Caco-2 (cell line): ENCODE results near the gene C3AR1. TPM values are rescaled to one million over a fixed set of nuclear protein-coding genes. Genes with fewer than 3 reads are reported as not detected.

ENCODE experiments used
- BruUV-seq: library from RNA; stranded (reverse); fragments of 400-500 nt; replicated peaks from 2 replicates; lab custom pipeline; 2021; lab: Mats Ljungman, UMichigan
- CTCF ChIA-PET: fragments of 300-600 bp; sonication (Branson Sonifier 250); formaldehyde crosslinking; loops from one replicate; lab custom pipeline; 2022; ENCODE audit warnings: antibody characterized with exemption; lab: Charles Lee
- POLR2A ChIA-PET: fragments of 300-600 bp; sonication (Branson Sonifier 250); formaldehyde crosslinking; loops from one replicate; lab custom pipeline; 2022; ENCODE audit warnings: antibody characterized with exemption; lab: Charles Lee
- DNase-seq, 2 experiments: peaks; one replicate each; pipeline versions ENCODE4 v3.0.0 to v3.0.0-alpha.2; 2020 to 2022
- H3K27me3 ChIP-seq: replicated peaks from 2 replicates; pipeline ENCODE4 v1.6.0; 2011; ENCODE audit warnings: low read length; ENCODE audit not compliant: control insufficient read depth, insufficient read depth
- H3K36me3 ChIP-seq: 2 replicates; pipeline ENCODE4 v1.5.1; 2011; ENCODE audit warnings: low read length; ENCODE audit not compliant: control insufficient read depth, insufficient read depth
- H3K4me1 ChIP-seq: fragments of 250-450 bp; sonication (Bioruptor Pico); 2 replicates; pipeline ENCODE4 v1.5.1; 2020; ENCODE audit warnings: mild to moderate bottlenecking
- H3K4me3 ChIP-seq: 2 replicates; pipeline ENCODE4 v1.5.1; 2011; ENCODE audit warnings: low read depth, mild to moderate bottlenecking, control low read depth, low read length
- H3K9me3 ChIP-seq: fragments of 250-450 bp; sonication (Bioruptor Pico); 2 replicates; pipeline ENCODE4 v1.5.1; 2020; ENCODE audit warnings: mild to moderate bottlenecking, moderate library complexity
- H3K27ac Mint-ChIP-seq: one replicate; pipeline ENCODE4 v1.8.0; 2022; ENCODE audit warnings: mixed read lengths; ENCODE audit not compliant: unreplicated experiment
- H3K27me3 Mint-ChIP-seq: one replicate; pipeline ENCODE4 v1.8.0; 2022; ENCODE audit warnings: mixed read lengths; ENCODE audit not compliant: insufficient read depth, unreplicated experiment
- H3K36me3 Mint-ChIP-seq: one replicate; pipeline ENCODE4 v1.8.0; 2022; ENCODE audit warnings: mild to moderate bottlenecking, mixed read lengths; ENCODE audit not compliant: insufficient read depth, unreplicated experiment
- H3K4me1 Mint-ChIP-seq: one replicate; pipeline ENCODE4 v1.8.0; 2022; ENCODE audit warnings: low read depth, mixed read lengths; ENCODE audit not compliant: unreplicated experiment
- H3K4me3 Mint-ChIP-seq: one replicate; pipeline ENCODE4 v1.8.0; 2022; ENCODE audit warnings: mild to moderate bottlenecking, moderate library complexity, mixed read lengths; ENCODE audit not compliant: unreplicated experiment
- H3K9me3 Mint-ChIP-seq: one replicate; pipeline ENCODE4 v1.8.0; 2022; ENCODE audit warnings: mixed read lengths; ENCODE audit not compliant: unreplicated experiment
- intact Hi-C: fragments of 100-400 bp; cut with micrococcal nuclease; formaldehyde crosslinking; loops from one replicate; pipeline ENCODE4 v1.10.0; 2022; ENCODE audit not compliant: unreplicated experiment
- total RNA-seq: library from RNA; stranded (reverse); gene quantifications from 2 replicates; pipeline ENCODE4 v1.2.3, GENCODE V29; 2022
- TF ChIP-seq, protein P1 (sequence below), 2 experiments: fragments of 200-600 bp in 1 of 2; IDR thresholded peaks; 1 replicate in 1 of 2; 2 replicates in 1 of 2; pipeline versions ENCODE4 v1.5.1 to v1.8.0; 2011 to 2022; ENCODE audit warnings: antibody characterized with exemption in 1 of 2, control low read depth in 1 of 2, inconsistent platforms in 1 of 2, low read depth in 1 of 2, low read length in 1 of 2, mild to moderate bottlenecking in 1 of 2, moderate library complexity in 1 of 2; ENCODE audit not compliant: insufficient read depth in 1 of 2, severe bottlenecking in 1 of 2, unreplicated experiment in 1 of 2

C3AR1 gene
- total RNA-seq, 1 experiment from 2014 or later: not detected

DNA sequence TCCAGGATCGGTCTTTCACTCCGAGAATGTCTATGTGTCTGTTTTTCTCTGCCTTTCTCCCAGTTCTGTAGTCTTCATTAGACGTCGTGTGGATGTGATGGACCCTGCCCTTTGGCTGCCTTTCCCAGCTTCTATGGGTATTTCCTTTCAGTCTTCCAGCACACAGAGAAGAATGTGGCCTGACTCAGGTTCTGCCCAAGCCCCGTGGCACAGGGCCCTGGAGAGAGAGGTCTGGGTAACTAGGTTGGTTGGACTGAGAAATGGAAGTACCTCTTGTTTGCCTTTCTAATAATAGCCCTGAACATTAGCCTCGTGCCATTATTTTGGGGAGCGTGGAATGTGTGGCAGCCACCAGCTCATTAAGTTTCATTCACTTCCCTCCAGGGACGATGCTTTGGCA lies 29.8 kb downstream of the C3AR1 start:
- Histone ChIP-seq H3K4me3 (no peak overlapping the region), H3K9me3 (no peaks in the 10 kb centered on the region), H3K27me3 (no peaks in the 10 kb centered on the region), H3K36me3 (no peaks in the 10 kb centered on the region), H3K4me1 (peaks cover 27% of the 10 kb centered on the region)
- DNase-seq: no peak
- POLR2A ChIA-PET: no interaction called here
- H3K4me3 Mint-ChIP-seq: no peak overlapping the region
- BruUV-seq: no TSS peak
- TF ChIP-seq, protein P1, sequence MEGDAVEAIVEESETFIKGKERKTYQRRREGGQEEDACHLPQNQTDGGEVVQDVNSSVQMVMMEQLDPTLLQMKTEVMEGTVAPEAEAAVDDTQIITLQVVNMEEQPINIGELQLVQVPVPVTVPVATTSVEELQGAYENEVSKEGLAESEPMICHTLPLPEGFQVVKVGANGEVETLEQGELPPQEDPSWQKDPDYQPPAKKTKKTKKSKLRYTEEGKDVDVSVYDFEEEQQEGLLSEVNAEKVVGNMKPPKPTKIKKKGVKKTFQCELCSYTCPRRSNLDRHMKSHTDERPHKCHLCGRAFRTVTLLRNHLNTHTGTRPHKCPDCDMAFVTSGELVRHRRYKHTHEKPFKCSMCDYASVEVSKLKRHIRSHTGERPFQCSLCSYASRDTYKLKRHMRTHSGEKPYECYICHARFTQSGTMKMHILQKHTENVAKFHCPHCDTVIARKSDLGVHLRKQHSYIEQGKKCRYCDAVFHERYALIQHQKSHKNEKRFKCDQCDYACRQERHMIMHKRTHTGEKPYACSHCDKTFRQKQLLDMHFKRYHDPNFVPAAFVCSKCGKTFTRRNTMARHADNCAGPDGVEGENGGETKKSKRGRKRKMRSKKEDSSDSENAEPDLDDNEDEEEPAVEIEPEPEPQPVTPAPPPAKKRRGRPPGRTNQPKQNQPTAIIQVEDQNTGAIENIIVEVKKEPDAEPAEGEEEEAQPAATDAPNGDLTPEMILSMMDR (IDR thresholded peaks at IDR 0.05; ENCODE audit: insufficient read depth in 1 of 2, low read depth in 1 of 2, low read length in 1 of 2, severe bottlenecking in 1 of 2, unreplicated experiment in 1 of 2): no peak
- H3K27ac Mint-ChIP-seq: no peak overlapping the region
- no peaks in the 10 kb centered on the region for H3K27me3 Mint-ChIP-seq
- H3K4me1 Mint-ChIP-seq: peaks cover 39% of the 10 kb centered on the region
- peaks cover 8% of the 10 kb centered on the region for H3K36me3 Mint-ChIP-seq
- CTCF ChIA-PET: no interaction called here
- intact Hi-C loops: no loop called here
- H3K9me3 Mint-ChIP-seq: no peaks in the 10 kb centered on the region

DNA sequence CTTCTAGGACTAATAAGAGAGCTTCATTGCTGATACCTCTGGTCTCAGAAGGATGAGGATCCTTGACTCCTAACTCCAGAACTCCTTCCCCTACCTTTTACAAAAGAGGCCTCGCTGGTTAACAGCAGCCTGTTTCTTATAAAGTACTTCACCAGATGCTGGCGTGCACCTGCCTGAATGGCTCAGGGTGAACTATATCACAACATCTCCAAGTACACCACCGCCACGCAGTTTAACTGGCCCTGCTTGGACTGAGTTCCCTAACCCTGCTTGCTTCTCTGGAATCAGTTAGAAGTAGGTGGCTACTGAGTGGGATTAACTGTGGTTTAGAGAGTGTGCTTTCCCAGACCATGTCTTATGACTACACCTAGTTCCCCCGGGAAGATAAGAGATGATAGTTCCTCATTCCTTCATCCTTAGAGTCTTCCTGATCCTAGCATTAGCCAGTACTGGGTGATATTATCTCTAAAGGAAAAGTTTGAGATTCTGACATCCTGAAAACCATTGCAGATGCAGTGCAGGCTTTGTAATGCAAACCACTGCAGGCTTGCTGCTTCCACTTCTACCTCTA lies 30.6 kb downstream of the C3AR1 start:
- Mint-ChIP-seq H3K9me3 (no peaks in the 10 kb centered on the region), H3K4me1 (peaks cover 39% of the 10 kb centered on the region), H3K27ac (no peak overlapping the region), H3K4me3 (no peak overlapping the region), H3K27me3 (no peaks in the 10 kb centered on the region), H3K36me3 (peaks cover 3% of the 10 kb centered on the region)
- POLR2A ChIA-PET: no interaction called here
- Histone ChIP-seq H3K27me3 (no peaks in the 10 kb centered on the region), H3K36me3 (no peaks in the 10 kb centered on the region), H3K9me3 (no peaks in the 10 kb centered on the region), H3K4me1 (peaks cover 27% of the 10 kb centered on the region), H3K4me3 (no peak overlapping the region)
- no peak for DNase-seq
- TF ChIP-seq, protein P1 (IDR thresholded peaks at IDR 0.05; ENCODE audit: insufficient read depth in 1 of 2, low read depth in 1 of 2, low read length in 1 of 2, severe bottlenecking in 1 of 2, unreplicated experiment in 1 of 2): no peak
- no TSS peak for BruUV-seq
- CTCF ChIA-PET: interaction anchor here (0.9 kb wide), 1 partner anchor 10 kb away, joined by 3 read pairs; no protein-coding TSS in a partner anchor
- intact Hi-C loops: no loop called here

DNA sequence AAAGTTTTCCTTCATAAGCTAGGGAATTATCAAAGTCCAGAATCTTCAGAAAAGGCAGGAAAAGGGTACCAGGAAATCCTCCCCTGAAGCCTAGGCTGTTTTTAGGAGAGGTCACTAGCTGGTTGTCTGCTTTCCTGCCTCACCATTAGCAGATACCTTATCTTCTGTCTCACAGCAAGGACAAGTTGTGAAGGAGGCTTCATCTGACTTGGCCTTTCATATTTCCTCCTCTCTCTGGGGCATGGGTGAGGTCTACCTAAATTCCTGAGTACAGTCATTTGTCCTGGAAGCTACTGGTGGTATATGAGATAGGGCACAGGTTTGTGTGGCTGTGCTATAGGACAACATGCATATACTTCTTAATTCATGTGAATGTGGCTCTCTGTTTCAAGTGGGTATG lies 31.4 kb downstream of the C3AR1 start:
- TF ChIP-seq, protein P1 (IDR thresholded peaks at IDR 0.05; ENCODE audit: insufficient read depth in 1 of 2, low read depth in 1 of 2, low read length in 1 of 2, severe bottlenecking in 1 of 2, unreplicated experiment in 1 of 2): no peak
- no peaks in the 10 kb centered on the region for H3K27me3 ChIP-seq
- H3K4me3 ChIP-seq: no peak overlapping the region
- Mint-ChIP-seq H3K4me1 (peaks cover 39% of the 10 kb centered on the region), H3K27ac (no peak overlapping the region), H3K27me3 (no peaks in the 10 kb centered on the region), H3K36me3 (no peaks in the 10 kb centered on the region), H3K9me3 (no peaks in the 10 kb centered on the region), H3K4me3 (peak overlapping the region; percentile 89)
- ChIA-PET CTCF (interaction anchor here (0.6 kb wide), 1 partner anchor 318 kb away, joined by 5 read pairs; no protein-coding TSS in a partner anchor), POLR2A (interaction anchor here (0.5 kb wide), 1 partner anchor 98 kb away, joined by 4 read pairs; no protein-coding TSS in a partner anchor)
- no peak for DNase-seq
- peaks cover 27% of the 10 kb centered on the region for H3K4me1 ChIP-seq
- intact Hi-C loops: no loop called here
- no TSS peak for BruUV-seq
- no peaks in the 10 kb centered on the region for H3K36me3 ChIP-seq
- no peaks in the 10 kb centered on the region for H3K9me3 ChIP-seq
